Immature natural killer cell (primary cell): ENCODE data around the gene ZBED4. TPM values are rescaled to one million over a fixed set of nuclear protein-coding genes. Genes with fewer than 3 reads are reported as not detected.

Experiments used
- DNase-seq, 3 donors: peaks; one replicate each; pipeline ENCODE4 v3.0.0; 2022; ENCODE audit warnings: mixed read lengths in 1 of 3
- H3K27ac Mint-ChIP-seq, 6 donors: one replicate each; pipeline ENCODE4 v1.8.0; 2020; ENCODE audit warnings: mixed read lengths in 6 of 6, mild to moderate bottlenecking in 5 of 6, inconsistent platforms in 4 of 6, moderate library complexity in 3 of 6
- H3K27me3 Mint-ChIP-seq, 3 donors: one replicate each; pipeline ENCODE4 v1.8.0; 2020 to 2021; ENCODE audit warnings: low read depth in 3 of 3, mild to moderate bottlenecking in 3 of 3, mixed read lengths in 3 of 3, moderate library complexity in 3 of 3, inconsistent platforms in 1 of 3
- H3K36me3 Mint-ChIP-seq, 3 donors: one replicate each; pipeline ENCODE4 v1.8.0; 2020; ENCODE audit warnings: mixed read lengths in 3 of 3, inconsistent platforms in 2 of 3, mild to moderate bottlenecking in 2 of 3
- H3K4me1 Mint-ChIP-seq, 2 donors: one replicate each; pipeline ENCODE4 v1.8.0; 2020; ENCODE audit warnings: inconsistent platforms in 2 of 2, mild to moderate bottlenecking in 2 of 2, mixed read lengths in 2 of 2, moderate library complexity in 1 of 2
- H3K4me3 Mint-ChIP-seq, 5 donors: one replicate each; pipeline ENCODE4 v1.8.0; 2020; ENCODE audit warnings: mild to moderate bottlenecking in 5 of 5, mixed read lengths in 5 of 5, inconsistent platforms in 3 of 5, moderate library complexity in 3 of 5
- H3K9me3 Mint-ChIP-seq, 6 donors: one replicate each; pipeline ENCODE4 v1.8.0; 2020; ENCODE audit warnings: mild to moderate bottlenecking in 6 of 6, mixed read lengths in 6 of 6, inconsistent platforms in 4 of 6, moderate library complexity in 3 of 6
- polyA plus RNA-seq, 3 donors: library from polyadenylated mRNA; unstranded; fragments of 300-500 nt; fragmentation: Illumina TruSeq; gene quantifications; one replicate each; pipeline ENCODE4 v1.2.3, GENCODE V29; 2021

ZBED4 gene
- 1 to 10 TPM; 4.1 to 9.7 (median 4.6) TPM for polyA plus RNA-seq

- H3K4me3 Mint-ChIP-seq: peak within 1 kb of the TSS; percentile 91 to 95 (median 95)
- no peaks in the 10 kb centered on the region for H3K9me3 Mint-ChIP-seq
- peaks cover 39 to 44% of the 10 kb centered on the region in 2 donors for H3K4me1 Mint-ChIP-seq
- peak within 1 kb of the TSS; percentile 87 to 96 (median 95) for H3K27ac Mint-ChIP-seq
- peaks cover 0 to 3% (median 0%) of the 10 kb centered on the region in 3 donors for H3K36me3 Mint-ChIP-seq
- peak; percentile 100 for DNase-seq
- H3K27me3 Mint-ChIP-seq: peaks cover 11 to 27% (median 14%) of the 10 kb centered on the region in 3 donors
Measured at GRCh38 chr22:49852898-49853894, at the start of gene ZBED4. TSS of gene ZBED4 (plus strand) at chr22:49853844. CDS start at chr22:49883663, 29,819 bp downstream.

- Mint-ChIP-seq H3K27ac (peak overlapping the region in 5 of 6 donors; percentile 60 to 88 (median 79)), H3K9me3 (no peaks in the 10 kb centered on the region), H3K4me1 (peaks cover 75 to 85% of the 10 kb centered on the region in 2 donors), H3K36me3 (peaks cover 0 to 3% (median 0%) of the 10 kb centered on the region in 3 donors), H3K4me3 (peak overlapping the region; percentile 57 to 69 (median 62)), H3K27me3 (peaks cover 12 to 16% (median 13%) of the 10 kb centered on the region in 3 donors)
- DNase-seq: no peak
Measured at GRCh38 chr22:49807129-49807528, 46.5 kb upstream of the ZBED4 start.

- Mint-ChIP-seq H3K4me1 (peaks cover 79 to 88% of the 10 kb centered on the region in 2 donors), H3K27me3 (peaks cover 10 to 16% (median 12%) of the 10 kb centered on the region in 3 donors), H3K9me3 (no peaks in the 10 kb centered on the region), H3K27ac (peak overlapping the region; percentile 15 to 88 (median 76)), H3K4me3 (peak overlapping the region; percentile 57 to 69 (median 62)), H3K36me3 (peaks cover 0 to 3% (median 0%) of the 10 kb centered on the region in 3 donors)
- peak; percentile 44 to 64 (median 57) for DNase-seq
Measured at GRCh38 chr22:49807780-49808708, 45.6 kb upstream of the ZBED4 start.

GRCh38 chr22:49810363-49811019 lies 43.2 kb upstream of the ZBED4 start:
- Mint-ChIP-seq H3K4me3 (peak overlapping the region in 4 of 5 donors; percentile 30 to 52 (median 36)), H3K36me3 (no peaks in the 10 kb centered on the region)

GRCh38 chr22:49811020-49811791 lies 42.4 kb upstream of the ZBED4 start:
- no peaks in the 10 kb centered on the region for H3K36me3 Mint-ChIP-seq
- no peak for DNase-seq
- H3K4me1 Mint-ChIP-seq: peaks cover 83 to 91% of the 10 kb centered on the region in 2 donors
- H3K4me3 Mint-ChIP-seq: peak overlapping the region; percentile 30 to 58 (median 41)
- no peaks in the 10 kb centered on the region for H3K9me3 Mint-ChIP-seq
- peaks cover under 1 to 21% (median 14%) of the 10 kb centered on the region in 3 donors for H3K27me3 Mint-ChIP-seq
- H3K27ac Mint-ChIP-seq: peak overlapping the region; percentile 3 to 83 (median 67)

More at GRCh38 chr22:49810363-49811019, 43.2 kb upstream of the ZBED4 start:
- DNase-seq: no peak
- peaks cover 80 to 87% of the 10 kb centered on the region in 2 donors for H3K4me1 Mint-ChIP-seq
- peaks cover 7 to 18% (median 11%) of the 10 kb centered on the region in 3 donors for H3K27me3 Mint-ChIP-seq
- no peaks in the 10 kb centered on the region for H3K9me3 Mint-ChIP-seq
- H3K27ac Mint-ChIP-seq: peak overlapping the region; percentile 3 to 83 (median 67)

- peaks cover 82 to 91% of the 10 kb centered on the region in 2 donors for H3K4me1 Mint-ChIP-seq
- DNase-seq: no peak
- peaks cover 0 to 9% (median 8%) of the 10 kb centered on the region in 3 donors for H3K36me3 Mint-ChIP-seq
- peaks cover 0 to 27% (median 19%) of the 10 kb centered on the region in 3 donors for H3K27me3 Mint-ChIP-seq
- peak overlapping the region in 1 of 6 donors; percentile 46 for H3K27ac Mint-ChIP-seq
- no peaks in the 10 kb centered on the region for H3K9me3 Mint-ChIP-seq
- H3K4me3 Mint-ChIP-seq: no peak overlapping the region
Measured at GRCh38 chr22:49812838-49813237, 40.8 kb upstream of the ZBED4 start.

GRCh38 chr22:49814164-49814686 lies 39.4 kb upstream of the ZBED4 start:
- Mint-ChIP-seq H3K4me1 (peaks cover 78 to 82% of the 10 kb centered on the region in 2 donors), H3K27me3 (peaks cover 0 to 34% (median 17%) of the 10 kb centered on the region in 3 donors), H3K36me3 (peaks cover 0 to 9% (median 9%) of the 10 kb centered on the region in 3 donors), H3K9me3 (no peaks in the 10 kb centered on the region), H3K4me3 (no peak overlapping the region), H3K27ac (peak overlapping the region in 1 of 6 donors; percentile 53)
- DNase-seq: no peak

- no peak for DNase-seq
- Mint-ChIP-seq H3K27ac (no peak overlapping the region), H3K4me3 (no peak overlapping the region), H3K27me3 (peaks cover 0 to 34% (median 17%) of the 10 kb centered on the region in 3 donors), H3K4me1 (peaks cover 74 to 75% of the 10 kb centered on the region in 2 donors), H3K9me3 (no peaks in the 10 kb centered on the region), H3K36me3 (peaks cover 0 to 9% (median 9%) of the 10 kb centered on the region in 3 donors)
Measured at GRCh38 chr22:49814856-49815255, 38.8 kb upstream of the ZBED4 start.

GRCh38 chr22:49815641-49816091 lies 38.0 kb upstream of the ZBED4 start:
- DNase-seq: no peak
- H3K36me3 Mint-ChIP-seq: peaks cover 0 to 9% (median 9%) of the 10 kb centered on the region in 3 donors
- peaks cover 69 to 73% of the 10 kb centered on the region in 2 donors for H3K4me1 Mint-ChIP-seq
- peak overlapping the region in 1 of 5 donors; percentile 35 for H3K4me3 Mint-ChIP-seq
- H3K9me3 Mint-ChIP-seq: no peaks in the 10 kb centered on the region
- peak overlapping the region in 1 of 6 donors; percentile 40 for H3K27ac Mint-ChIP-seq
- peaks cover 0 to 39% (median 15%) of the 10 kb centered on the region in 3 donors for H3K27me3 Mint-ChIP-seq

- Mint-ChIP-seq H3K4me1 (peaks cover 62 to 65% of the 10 kb centered on the region in 2 donors), H3K27ac (peak overlapping the region in 2 of 6 donors; percentile 1 to 8), H3K9me3 (no peaks in the 10 kb centered on the region), H3K4me3 (no peak overlapping the region), H3K36me3 (peaks cover 0 to 9% (median 9%) of the 10 kb centered on the region in 3 donors), H3K27me3 (peaks cover 0 to 39% (median 12%) of the 10 kb centered on the region in 3 donors)
- no peak for DNase-seq
Measured at GRCh38 chr22:49817359-49817758, 36.3 kb upstream of the ZBED4 start.

- peaks cover 6 to 42% (median 13%) of the 10 kb centered on the region in 3 donors for H3K27me3 Mint-ChIP-seq
- no peak overlapping the region for H3K4me3 Mint-ChIP-seq
- peaks cover 66 to 71% of the 10 kb centered on the region in 2 donors for H3K4me1 Mint-ChIP-seq
- no peaks in the 10 kb centered on the region for H3K9me3 Mint-ChIP-seq
- peak overlapping the region in 2 of 6 donors; percentile 6 to 19 for H3K27ac Mint-ChIP-seq
- DNase-seq: no peak
- peaks cover 13 to 26% (median 21%) of the 10 kb centered on the region in 3 donors for H3K36me3 Mint-ChIP-seq
Measured at GRCh38 chr22:49820984-49821383, 32.7 kb upstream of the ZBED4 start.
